Measurements from ENCODE around the gene LRTM2.

The LRTM2 gene

DNA sequence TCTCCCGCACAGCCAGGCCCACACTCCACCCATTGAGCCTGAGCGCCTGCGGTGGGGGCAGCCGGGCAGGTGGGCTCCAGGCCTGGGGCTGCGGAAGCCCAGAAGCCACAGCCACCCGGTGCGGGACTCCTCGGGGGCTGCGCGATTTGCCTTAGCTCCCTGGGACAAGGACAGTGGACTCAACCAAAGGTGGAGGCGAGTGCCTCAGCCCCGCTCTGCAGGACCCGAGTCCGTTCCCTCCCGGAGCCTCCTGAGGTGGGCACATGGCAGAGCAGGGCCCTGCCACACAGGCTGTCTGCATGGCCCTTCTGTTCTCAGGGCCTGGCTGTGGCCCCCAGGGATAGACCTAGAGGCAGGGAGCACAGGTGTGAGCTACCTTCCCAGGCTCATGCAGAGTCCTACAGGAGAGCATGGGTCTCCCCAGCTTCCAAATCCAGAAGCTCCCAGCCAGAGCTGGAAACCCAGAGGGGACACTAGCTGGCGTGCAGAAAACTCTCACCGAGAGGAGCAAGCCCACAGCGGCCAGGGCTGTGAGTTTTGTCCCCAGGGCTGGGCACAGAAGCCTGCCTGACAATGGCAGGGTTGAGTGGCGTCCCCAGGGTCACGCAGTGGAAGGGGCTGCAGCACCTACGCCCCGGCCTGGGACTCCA is 22.2 kb upstream of the LRTM2 start:
- Histone ChIP-seq H3K27me3 (ENCODE audit: insufficient read depth, poor library complexity, severe bottlenecking) (no peaks in the 10 kb centered on the region), H3K27ac (replicated peaks) (peak overlapping the region; percentile 96), H3K4me3 (replicated peaks; ENCODE audit: insufficient read depth, low read length) (no peak overlapping the region)
- TF ChIP-seq POLR2AphosphoS5 (IDR thresholded peaks at IDR 0.05; ENCODE audit: low read depth) (no peak), CTCF (IDR thresholded peaks at IDR 0.05; ENCODE audit: insufficient read depth, low read length) (no peak), SPI1 (IDR thresholded peaks at IDR 0.05; ENCODE audit: borderline replicate concordance, low read depth) (no peak), GABPA (IDR thresholded peaks at IDR 0.05; ENCODE audit: low read depth) (no peak)
- TF ChIP-seq, protein P1, sequence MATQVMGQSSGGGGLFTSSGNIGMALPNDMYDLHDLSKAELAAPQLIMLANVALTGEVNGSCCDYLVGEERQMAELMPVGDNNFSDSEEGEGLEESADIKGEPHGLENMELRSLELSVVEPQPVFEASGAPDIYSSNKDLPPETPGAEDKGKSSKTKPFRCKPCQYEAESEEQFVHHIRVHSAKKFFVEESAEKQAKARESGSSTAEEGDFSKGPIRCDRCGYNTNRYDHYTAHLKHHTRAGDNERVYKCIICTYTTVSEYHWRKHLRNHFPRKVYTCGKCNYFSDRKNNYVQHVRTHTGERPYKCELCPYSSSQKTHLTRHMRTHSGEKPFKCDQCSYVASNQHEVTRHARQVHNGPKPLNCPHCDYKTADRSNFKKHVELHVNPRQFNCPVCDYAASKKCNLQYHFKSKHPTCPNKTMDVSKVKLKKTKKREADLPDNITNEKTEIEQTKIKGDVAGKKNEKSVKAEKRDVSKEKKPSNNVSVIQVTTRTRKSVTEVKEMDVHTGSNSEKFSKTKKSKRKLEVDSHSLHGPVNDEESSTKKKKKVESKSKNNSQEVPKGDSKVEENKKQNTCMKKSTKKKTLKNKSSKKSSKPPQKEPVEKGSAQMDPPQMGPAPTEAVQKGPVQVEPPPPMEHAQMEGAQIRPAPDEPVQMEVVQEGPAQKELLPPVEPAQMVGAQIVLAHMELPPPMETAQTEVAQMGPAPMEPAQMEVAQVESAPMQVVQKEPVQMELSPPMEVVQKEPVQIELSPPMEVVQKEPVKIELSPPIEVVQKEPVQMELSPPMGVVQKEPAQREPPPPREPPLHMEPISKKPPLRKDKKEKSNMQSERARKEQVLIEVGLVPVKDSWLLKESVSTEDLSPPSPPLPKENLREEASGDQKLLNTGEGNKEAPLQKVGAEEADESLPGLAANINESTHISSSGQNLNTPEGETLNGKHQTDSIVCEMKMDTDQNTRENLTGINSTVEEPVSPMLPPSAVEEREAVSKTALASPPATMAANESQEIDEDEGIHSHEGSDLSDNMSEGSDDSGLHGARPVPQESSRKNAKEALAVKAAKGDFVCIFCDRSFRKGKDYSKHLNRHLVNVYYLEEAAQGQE (IDR thresholded peaks at IDR 0.05; ENCODE audit: insufficient replicate concordance, low read depth) = no peak
- DNase-seq (ENCODE audit: low read depth in 1 of 2, low spot score in 1 of 2) = no peak

GRCh38 chr12:1798641-1799020 is 21.7 kb upstream of the LRTM2 start:
- Histone ChIP-seq H3K27me3 (ENCODE audit: insufficient read depth, poor library complexity, severe bottlenecking) (no peaks in the 10 kb centered on the region), H3K27ac (replicated peaks) (no peak overlapping the region), H3K4me3 (replicated peaks; ENCODE audit: insufficient read depth, low read length) (no peak overlapping the region)
- DNase-seq (ENCODE audit: low read depth in 1 of 2, low spot score in 1 of 2) = no peak
- TF ChIP-seq SPI1 (IDR thresholded peaks at IDR 0.05; ENCODE audit: borderline replicate concordance, low read depth) = no peak
- TF ChIP-seq, protein P1 (IDR thresholded peaks at IDR 0.05; ENCODE audit: insufficient replicate concordance, low read depth) = no peak

DNA sequence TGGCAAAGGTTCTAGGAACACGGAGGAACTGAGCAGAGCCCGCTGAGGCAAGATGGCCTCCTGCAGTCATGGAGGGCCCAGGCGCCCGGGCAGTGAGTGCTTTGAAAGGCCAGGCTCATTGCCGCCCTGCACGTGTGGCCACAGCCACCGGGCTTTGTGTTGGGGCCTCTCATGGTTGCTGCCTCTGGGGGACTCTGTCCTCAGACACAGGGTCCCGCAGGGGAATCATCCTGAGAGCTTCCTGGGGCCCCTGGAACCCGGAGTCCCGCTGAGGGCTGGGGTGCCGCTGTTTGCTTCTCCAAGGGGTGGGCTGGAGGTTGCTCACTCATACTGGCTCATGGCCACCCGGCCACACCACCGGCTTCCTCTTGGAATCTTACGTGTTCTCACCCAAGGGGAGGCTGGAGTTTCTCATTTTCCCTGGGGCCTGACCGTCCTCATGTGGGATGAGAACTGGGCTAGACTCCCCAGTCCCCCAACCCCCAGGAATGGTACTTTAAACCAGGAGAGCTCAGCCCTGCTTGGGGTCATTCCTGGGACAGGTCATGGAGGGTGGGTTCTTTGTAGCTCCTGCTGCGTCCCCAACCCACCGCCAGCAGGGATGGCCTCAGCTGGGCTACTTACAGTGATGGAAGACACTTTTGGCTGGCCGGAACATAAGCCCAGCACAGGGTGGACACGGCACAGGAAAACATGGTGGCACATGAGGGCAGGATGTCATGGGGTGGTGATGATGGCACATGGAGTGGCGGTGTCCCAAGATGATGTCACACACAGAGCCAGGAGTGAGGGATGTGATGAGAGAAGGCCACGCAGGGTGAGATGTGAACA is 21.1 kb upstream of the LRTM2 start:
- no peak overlapping the region for H3K27ac ChIP-seq (replicated peaks)
- no peaks in the 10 kb centered on the region for H3K27me3 ChIP-seq (ENCODE audit: insufficient read depth, poor library complexity, severe bottlenecking)
- DNase-seq (ENCODE audit: low read depth in 1 of 2, low spot score in 1 of 2) = no peak
- TF ChIP-seq, protein P1 (IDR thresholded peaks at IDR 0.05; ENCODE audit: insufficient replicate concordance, low read depth) = no peak
- no peak for TF ChIP-seq CTCF (IDR thresholded peaks at IDR 0.05; ENCODE audit: insufficient read depth, low read length)
- TF ChIP-seq GABPA (IDR thresholded peaks at IDR 0.05; ENCODE audit: low read depth) = no peak
- TF ChIP-seq POLR2AphosphoS5 (IDR thresholded peaks at IDR 0.05; ENCODE audit: low read depth) = no peak
- no peak for TF ChIP-seq SPI1 (IDR thresholded peaks at IDR 0.05; ENCODE audit: borderline replicate concordance, low read depth)
- H3K4me3 ChIP-seq (replicated peaks; ENCODE audit: insufficient read depth, low read length) = no peak overlapping the region

Measured in HL-60 (cell line).